Immature natural killer cell (primary cell): ENCODE data around the gene USP3. TPM values are rescaled to one million over a fixed set of nuclear protein-coding genes. Genes with fewer than 3 reads are reported as not detected.

Experiments used
- DNase-seq, 3 donors: peaks; one replicate each; pipeline ENCODE4 v3.0.0; 2022; ENCODE audit warnings: mixed read lengths in 1 of 3
- H3K27ac Mint-ChIP-seq, 6 donors: one replicate each; pipeline ENCODE4 v1.8.0; 2020; ENCODE audit warnings: mixed read lengths in 6 of 6, mild to moderate bottlenecking in 5 of 6, inconsistent platforms in 4 of 6, moderate library complexity in 3 of 6
- H3K27me3 Mint-ChIP-seq, 3 donors: one replicate each; pipeline ENCODE4 v1.8.0; 2020 to 2021; ENCODE audit warnings: low read depth in 3 of 3, mild to moderate bottlenecking in 3 of 3, mixed read lengths in 3 of 3, moderate library complexity in 3 of 3, inconsistent platforms in 1 of 3
- H3K36me3 Mint-ChIP-seq, 3 donors: one replicate each; pipeline ENCODE4 v1.8.0; 2020; ENCODE audit warnings: mixed read lengths in 3 of 3, inconsistent platforms in 2 of 3, mild to moderate bottlenecking in 2 of 3
- H3K4me1 Mint-ChIP-seq, 2 donors: one replicate each; pipeline ENCODE4 v1.8.0; 2020; ENCODE audit warnings: inconsistent platforms in 2 of 2, mild to moderate bottlenecking in 2 of 2, mixed read lengths in 2 of 2, moderate library complexity in 1 of 2
- H3K4me3 Mint-ChIP-seq, 5 donors: one replicate each; pipeline ENCODE4 v1.8.0; 2020; ENCODE audit warnings: mild to moderate bottlenecking in 5 of 5, mixed read lengths in 5 of 5, inconsistent platforms in 3 of 5, moderate library complexity in 3 of 5
- H3K9me3 Mint-ChIP-seq, 6 donors: one replicate each; pipeline ENCODE4 v1.8.0; 2020; ENCODE audit warnings: mild to moderate bottlenecking in 6 of 6, mixed read lengths in 6 of 6, inconsistent platforms in 4 of 6, moderate library complexity in 3 of 6
- polyA plus RNA-seq, 3 donors: library from polyadenylated mRNA; unstranded; fragments of 300-500 nt; fragmentation: Illumina TruSeq; gene quantifications; one replicate each; pipeline ENCODE4 v1.2.3, GENCODE V29; 2021

The USP3 gene
- polyA plus RNA-seq, 3 donors from 2014 or later = 24.7 to 39.1 (median 32.9) TPM

- DNase-seq = no peak
- H3K36me3 Mint-ChIP-seq = peaks cover 8 to 40% (median 10%) of the 10 kb centered on the region in 3 donors
- H3K4me3 Mint-ChIP-seq = no peak overlapping the region
- H3K27me3 Mint-ChIP-seq = peaks cover 0 to 1% (median 0%) of the 10 kb centered on the region in 3 donors
- no peaks in the 10 kb centered on the region for H3K9me3 Mint-ChIP-seq
- H3K27ac Mint-ChIP-seq = peak overlapping the region in 2 of 6 donors; percentile 36 to 51
- H3K4me1 Mint-ChIP-seq = peaks cover 6 to 14% of the 10 kb centered on the region in 2 donors
Observed at GRCh38 chr15:63560741-63561448, 56.5 kb downstream of the USP3 start.

- H3K4me3 Mint-ChIP-seq = no peak overlapping the region
- DNase-seq = no peak
- peaks cover 0 to 6% (median 0%) of the 10 kb centered on the region in 3 donors for H3K27me3 Mint-ChIP-seq
- peak overlapping the region in 2 of 6 donors; percentile 46 to 81 for H3K27ac Mint-ChIP-seq
- peaks cover 11 to 41% (median 13%) of the 10 kb centered on the region in 3 donors for H3K36me3 Mint-ChIP-seq
- peaks cover 3 to 14% of the 10 kb centered on the region in 2 donors for H3K4me1 Mint-ChIP-seq
- no peaks in the 10 kb centered on the region for H3K9me3 Mint-ChIP-seq
Observed at GRCh38 chr15:63564093-63564492, 59.7 kb downstream of the USP3 start.

- Mint-ChIP-seq H3K27me3 (peaks cover 0 to 6% (median 0%) of the 10 kb centered on the region in 3 donors), H3K36me3 (peaks cover 3 to 30% (median 8%) of the 10 kb centered on the region in 3 donors), H3K27ac (peak overlapping the region; percentile 3 to 76 (median 45)), H3K4me1 (peaks cover 1 to 8% of the 10 kb centered on the region in 2 donors), H3K4me3 (no peak overlapping the region), H3K9me3 (no peaks in the 10 kb centered on the region)
- DNase-seq = no peak
Observed at GRCh38 chr15:63565536-63566186, 61.3 kb downstream of the USP3 start.

GRCh38 chr15:63572749-63573464 is 68.5 kb downstream of the USP3 start:
- Mint-ChIP-seq H3K27ac (peak overlapping the region in 2 of 6 donors; percentile 36 to 65), H3K9me3 (no peaks in the 10 kb centered on the region), H3K27me3 (peaks cover 0 to 10% (median 0%) of the 10 kb centered on the region in 3 donors), H3K36me3 (peaks cover 13 to 47% (median 28%) of the 10 kb centered on the region in 3 donors), H3K4me3 (no peak overlapping the region), H3K4me1 (peaks cover 0 to 8% of the 10 kb centered on the region in 2 donors)
- DNase-seq = no peak

GRCh38 chr15:63573533-63573932 is 69.1 kb downstream of the USP3 start:
- peaks cover 10 to 44% (median 24%) of the 10 kb centered on the region in 3 donors for H3K36me3 Mint-ChIP-seq
- no peaks in the 10 kb centered on the region for H3K9me3 Mint-ChIP-seq
- peak overlapping the region in 1 of 6 donors; percentile 65 for H3K27ac Mint-ChIP-seq
- DNase-seq = no peak
- H3K27me3 Mint-ChIP-seq = peaks cover 0 to 8% (median 0%) of the 10 kb centered on the region in 3 donors
- H3K4me1 Mint-ChIP-seq = peaks cover 0 to 4% of the 10 kb centered on the region in 2 donors
- no peak overlapping the region for H3K4me3 Mint-ChIP-seq

- Mint-ChIP-seq H3K4me1 (no peaks in the 10 kb centered on the region), H3K36me3 (peaks cover 10 to 42% (median 24%) of the 10 kb centered on the region in 3 donors), H3K4me3 (no peak overlapping the region), H3K27me3 (peaks cover 0 to 8% (median 0%) of the 10 kb centered on the region in 3 donors), H3K9me3 (no peaks in the 10 kb centered on the region), H3K27ac (peak overlapping the region in 1 of 6 donors; percentile 35)
- no peak for DNase-seq
Observed at GRCh38 chr15:63575312-63575711, 70.9 kb downstream of the USP3 start.

GRCh38 chr15:63576441-63576840 is 72.0 kb downstream of the USP3 start:
- H3K27me3 Mint-ChIP-seq = peaks cover 0 to 8% (median 0%) of the 10 kb centered on the region in 3 donors
- no peaks in the 10 kb centered on the region for H3K9me3 Mint-ChIP-seq
- no peak overlapping the region for H3K4me3 Mint-ChIP-seq
- no peaks in the 10 kb centered on the region for H3K4me1 Mint-ChIP-seq
- H3K27ac Mint-ChIP-seq = peak overlapping the region in 2 of 6 donors; percentile 4 to 52
- DNase-seq = no peak
- H3K36me3 Mint-ChIP-seq = peaks cover 10 to 40% (median 21%) of the 10 kb centered on the region in 3 donors

GRCh38 chr15:63582179-63582578 is 77.8 kb downstream of the USP3 start:
- peaks cover 3 to 18% of the 10 kb centered on the region in 2 donors for H3K4me1 Mint-ChIP-seq
- H3K36me3 Mint-ChIP-seq = peaks cover 12 to 38% (median 25%) of the 10 kb centered on the region in 3 donors
- H3K4me3 Mint-ChIP-seq = no peak overlapping the region
- H3K27ac Mint-ChIP-seq = peak overlapping the region in 5 of 6 donors; percentile 3 to 76 (median 70)
- peaks cover 0 to 3% (median 0%) of the 10 kb centered on the region in 3 donors for H3K27me3 Mint-ChIP-seq
- H3K9me3 Mint-ChIP-seq = no peaks in the 10 kb centered on the region
- DNase-seq = no peak

- Mint-ChIP-seq H3K27me3 (peaks cover 0 to 3% (median 0%) of the 10 kb centered on the region in 3 donors), H3K4me3 (no peak overlapping the region), H3K4me1 (peaks cover 3 to 18% of the 10 kb centered on the region in 2 donors), H3K36me3 (peaks cover 12 to 38% (median 25%) of the 10 kb centered on the region in 3 donors), H3K27ac (peak overlapping the region; percentile 3 to 76 (median 48)), H3K9me3 (no peaks in the 10 kb centered on the region)
- DNase-seq = no peak
Observed at GRCh38 chr15:63582718-63583426, 78.5 kb downstream of the USP3 start.

- Mint-ChIP-seq H3K4me1 (peaks cover 6 to 24% of the 10 kb centered on the region in 2 donors), H3K4me3 (no peak overlapping the region), H3K9me3 (no peaks in the 10 kb centered on the region), H3K36me3 (peaks cover 27 to 60% (median 32%) of the 10 kb centered on the region in 3 donors), H3K27ac (peak overlapping the region in 2 of 6 donors; percentile 17 to 20), H3K27me3 (peaks cover 0 to 5% (median 0%) of the 10 kb centered on the region in 3 donors)
- no peak for DNase-seq
Observed at GRCh38 chr15:63586790-63587189, 82.4 kb downstream of the USP3 start.

GRCh38 chr15:63587527-63587926 is 83.1 kb downstream of the USP3 start:
- Mint-ChIP-seq H3K27ac (no peak overlapping the region), H3K4me3 (no peak overlapping the region), H3K9me3 (no peaks in the 10 kb centered on the region), H3K27me3 (peaks cover 0 to 3% (median 0%) of the 10 kb centered on the region in 3 donors), H3K36me3 (peaks cover 27 to 58% (median 30%) of the 10 kb centered on the region in 3 donors), H3K4me1 (peaks cover 6 to 24% of the 10 kb centered on the region in 2 donors)
- DNase-seq = no peak

GRCh38 chr15:63588826-63589225 is 84.4 kb downstream of the USP3 start:
- no peak for DNase-seq
- H3K9me3 Mint-ChIP-seq = no peaks in the 10 kb centered on the region
- H3K36me3 Mint-ChIP-seq = peaks cover 25 to 59% (median 27%) of the 10 kb centered on the region in 3 donors
- H3K4me3 Mint-ChIP-seq = no peak overlapping the region
- peaks cover 0 to 2% (median 0%) of the 10 kb centered on the region in 3 donors for H3K27me3 Mint-ChIP-seq
- H3K27ac Mint-ChIP-seq = peak overlapping the region in 1 of 6 donors; percentile 34
- peaks cover 6 to 29% of the 10 kb centered on the region in 2 donors for H3K4me1 Mint-ChIP-seq
